H1 (cell line): ENCODE results near the gene TSPAN2. TPM values are rescaled to one million over a fixed set of nuclear protein-coding genes. Genes with fewer than 3 reads are reported as not detected.
A peak's percentile ranks its signal among the peaks of the same experiment; 100 is the strongest.

Experiments used
- CTCF ChIA-PET: fragments of 300-600 bp; sonication (Branson Sonifier 250); formaldehyde crosslinking; loops from one replicate; lab custom pipeline; 2021; ENCODE audit not compliant: partially characterized antibody; lab: Charles Lee
- POLR2A ChIA-PET: fragments of 300-600 bp; sonication (Branson Sonifier 250); formaldehyde crosslinking; loops from one replicate; lab custom pipeline; 2021; ENCODE audit warnings: inconsistent platforms; ENCODE audit not compliant: partially characterized antibody; lab: Charles Lee
- DNase-seq, 2 experiments: peaks; one replicate each; pipeline versions ENCODE4 v3.0.0 to v3.0.0-alpha.2; 2010 to 2022; ENCODE audit warnings: low spot score in 2 of 2, low read depth in 1 of 2, mixed read lengths in 1 of 2
- FAIRE-seq: peaks from 2 replicates; lab custom pipeline; 2011; peaks lifted over from hg19 to GRCh38; lab: Jason Lieb, UNC
- H2AFZ ChIP-seq: 2 replicates; pipeline ENCODE4 v1.8.1; 2012; ENCODE audit warnings: low read length, inconsistent platforms
- H2AK5ac ChIP-seq: 2 replicates; pipeline ENCODE4 v1.6.1; 2013; ENCODE audit warnings: low read depth, low read length
- H2BK120ac ChIP-seq: replicated peaks from 2 replicates; pipeline ENCODE3; 2013; ENCODE audit warnings: low read depth, low read length, inconsistent platforms
- H2BK12ac ChIP-seq: 2 replicates; pipeline ENCODE4 v1.6.1; 2013; ENCODE audit warnings: low read depth, low read length
- H2BK15ac ChIP-seq: 2 replicates; pipeline ENCODE4 v1.6.1; 2013; ENCODE audit warnings: low read length
- H2BK20ac ChIP-seq: 2 replicates; pipeline ENCODE4 v1.6.1; 2013; ENCODE audit warnings: low read length
- H2BK5ac ChIP-seq: 2 replicates; pipeline ENCODE4 v1.6.1; 2013; ENCODE audit warnings: low read depth, low read length
- H3K14ac ChIP-seq: 2 replicates; pipeline ENCODE4 v1.6.1; 2013; ENCODE audit warnings: inconsistent platforms; ENCODE audit not compliant: insufficient read length
- H3K18ac ChIP-seq: 2 replicates; pipeline ENCODE4 v1.6.1; 2013; ENCODE audit warnings: low read length; ENCODE audit errors: extremely low read depth
- H3K23ac ChIP-seq: 2 replicates; pipeline ENCODE4 v1.6.1; 2013; ENCODE audit warnings: inconsistent platforms; ENCODE audit not compliant: insufficient read length
- H3K23me2 ChIP-seq: 2 replicates; pipeline ENCODE4 v1.6.1; 2013; ENCODE audit warnings: low read depth, low read length
- H3K27ac ChIP-seq: 2 replicates; pipeline ENCODE4 v1.6.1; 2011; ENCODE audit warnings: low read depth, low read length, inconsistent platforms
- H3K27me3 ChIP-seq, 4 experiments: replicated peaks in 1 of 4; 1 replicate in 1 of 4; 2 replicates in 3 of 4; pipeline versions ENCODE4 v1.6.1 to v1.8.1; 2011 to 2013; ENCODE audit warnings: low read length in 3 of 4, mild to moderate bottlenecking in 3 of 4, inconsistent platforms in 2 of 4, mixed read lengths in 2 of 4, moderate library complexity in 1 of 4; ENCODE audit not compliant: control insufficient read depth in 3 of 4, insufficient read depth in 3 of 4; ENCODE audit errors: extremely low read depth in 1 of 4
- H3K36me3 ChIP-seq, 4 experiments: 2 replicates each; pipeline versions ENCODE4 v1.6.1 to v1.8.1; 2011 to 2013; ENCODE audit warnings: mild to moderate bottlenecking in 4 of 4, low read length in 3 of 4, moderate library complexity in 2 of 4, control low read depth in 1 of 4, inconsistent platforms in 1 of 4; ENCODE audit not compliant: insufficient read depth in 4 of 4, control insufficient read depth in 2 of 4
- H3K4ac ChIP-seq: replicated peaks from 2 replicates; pipeline ENCODE3; 2013; ENCODE audit warnings: low read length, low read depth, mixed read lengths, inconsistent platforms; ENCODE audit not compliant: insufficient read length
- H3K4me1 ChIP-seq, 4 experiments: replicated peaks in 1 of 4; 1 replicate in 1 of 4; 2 replicates in 3 of 4; pipeline versions ENCODE4 v1.6.1 to v1.8.1; 2011 to 2013; ENCODE audit warnings: low read length in 3 of 4, inconsistent platforms in 2 of 4, mixed read lengths in 1 of 4; ENCODE audit not compliant: insufficient read depth in 4 of 4, control insufficient read depth in 3 of 4
- H3K4me2 ChIP-seq, 2 experiments: 2 replicates each; pipeline versions ENCODE4 v1.6.1 to v1.8.1; 2011 to 2013; ENCODE audit warnings: low read depth in 2 of 2, low read length in 2 of 2, control low read depth in 1 of 2, inconsistent platforms in 1 of 2, mild to moderate bottlenecking in 1 of 2; ENCODE audit not compliant: insufficient read depth in 1 of 2
- H3K4me3 ChIP-seq, 4 experiments: fragments of 200-600, 300-600 bp in 1 of 4; sonication (generic), shearing (Covaris generic), sonication (Bioruptor Twin) in 1 of 4; 2 replicates each; pipeline versions ENCODE4 v1.5.1 to v1.8.1; 2011 to 2016; ENCODE audit warnings: low read length in 4 of 4, low read depth in 3 of 4, control low read depth in 2 of 4, inconsistent platforms in 2 of 4, mild to moderate bottlenecking in 2 of 4, mixed read lengths in 1 of 4, moderate library complexity in 1 of 4; ENCODE audit not compliant: insufficient read depth in 2 of 4; ENCODE audit errors: extremely low read depth in 1 of 4
- H3K56ac ChIP-seq: replicated peaks from 2 replicates; pipeline ENCODE3; 2013; ENCODE audit warnings: low read depth, mild to moderate bottlenecking, mixed read lengths, low read length, inconsistent platforms; ENCODE audit not compliant: insufficient read length
- H3K79me1 ChIP-seq: 2 replicates; pipeline ENCODE4 v1.6.1; 2013; ENCODE audit warnings: low read depth, low read length, control low read depth
- H3K79me2 ChIP-seq, 2 experiments: 2 replicates each; pipeline versions ENCODE4 v1.6.1 to v1.8.1; 2012 to 2013; ENCODE audit warnings: low read length in 2 of 2, mild to moderate bottlenecking in 2 of 2, inconsistent platforms in 1 of 2; ENCODE audit not compliant: insufficient read depth in 2 of 2, control insufficient read depth in 1 of 2
- H3K9ac ChIP-seq, 4 experiments: replicated peaks in 1 of 4; 1 replicate in 1 of 4; 2 replicates in 3 of 4; pipeline versions ENCODE4 v1.6.1 to v1.8.1; 2011 to 2013; ENCODE audit warnings: low read depth in 3 of 4, low read length in 3 of 4, control low read depth in 2 of 4, mild to moderate bottlenecking in 2 of 4, moderate library complexity in 2 of 4, inconsistent platforms in 1 of 4; ENCODE audit errors: extremely low read depth in 1 of 4
- H3K9me3 ChIP-seq, 2 experiments: 2 replicates each; pipeline versions ENCODE4 v1.6.1 to v1.8.1; 2012 to 2013; ENCODE audit warnings: mild to moderate bottlenecking in 2 of 2, moderate library complexity in 2 of 2, control low read depth in 1 of 2, inconsistent platforms in 1 of 2, low read depth in 1 of 2, low read length in 1 of 2, mixed read lengths in 1 of 2; ENCODE audit not compliant: insufficient read depth in 2 of 2
- H4K20me1 ChIP-seq, 2 experiments: replicated peaks in 1 of 2; 2 replicates each; pipeline versions ENCODE3 to v1.8.1; 2011 to 2013; ENCODE audit warnings: inconsistent platforms in 2 of 2, low read length in 2 of 2, mild to moderate bottlenecking in 1 of 2; ENCODE audit not compliant: insufficient read depth in 2 of 2, control insufficient read depth in 1 of 2
- H4K5ac ChIP-seq: 2 replicates; pipeline ENCODE4 v1.6.1; 2013; ENCODE audit warnings: low read length, low read depth, mixed read lengths, inconsistent platforms; ENCODE audit not compliant: insufficient read length
- H4K8ac ChIP-seq: 2 replicates; pipeline ENCODE4 v1.8.0; 2013; ENCODE audit warnings: mild to moderate bottlenecking, moderate library complexity, low read length, inconsistent platforms; ENCODE audit not compliant: insufficient read depth; ENCODE audit errors: extremely low read depth
- H4K91ac ChIP-seq: replicated peaks from 2 replicates; pipeline ENCODE3; 2013; ENCODE audit warnings: low read length, mixed read lengths, inconsistent platforms; ENCODE audit not compliant: insufficient read length
- RAD21 ChIP-seq, 2 experiments: IDR thresholded peaks in 1 of 2; conservative IDR thresholded peaks in 1 of 2; 2 replicates each; pipeline ENCODE4 v1.6.1; 2011; ENCODE audit warnings: low read depth in 2 of 2, low read length in 2 of 2, improper control_type of control experiment in 1 of 2, inconsistent platforms in 1 of 2, mild to moderate bottlenecking in 1 of 2, moderate library complexity in 1 of 2
- RFX5 ChIP-seq: IDR thresholded peaks from 2 replicates; pipeline ENCODE4 v1.6.1; 2011; ENCODE audit warnings: low read depth, low read length, improper control_type of control experiment, borderline replicate concordance
- WGBS, 2 experiments: shearing (Covaris generic) in 1 of 2; methylation state at CpG; one replicate each; pipeline versions ENCODE4 v1.1.6 to v1.1.7; 2013 to 2015; ENCODE audit warnings: low lambda C conversion rate in 2 of 2, mixed read lengths in 2 of 2, inconsistent platforms in 1 of 2, low coverage in 1 of 2, missing lambda C conversion rate in 1 of 2; ENCODE audit not compliant: insufficient replicate concordance in 2 of 2, insufficient coverage in 1 of 2, insufficient read length in 1 of 2; ENCODE audit errors: extremely low coverage in 1 of 2, missing lambda C conversion rate in 1 of 2; 5-methylcytosine and 5-hydroxymethylcytosine counted together
- polyA plus RNA-seq, 7 experiments: library from polyadenylated mRNA; depleted of rRNA in 3 of 7; stranded (reverse) in 5 of 7; unstranded in 2 of 7; fragments of >200 nt in 5 of 7; fragments of 200-250 nt in 2 of 7; gene quantifications; 1 replicate in 5 of 7; 2 replicates in 1 of 7; 4 replicates in 1 of 7; pipeline versions ENCODE4 v1.2.1 to v1.2.3, GENCODE V29; 2011 to 2013; ENCODE audit warnings: missing spikeins in 2 of 7, mixed read lengths in 2 of 7
- total RNA-seq: library from RNA; stranded (reverse); fragmentation: NEBNext Ultra II Directional; extraction: Animal tissue kit (Norgen Biotek cat#: 25700); gene quantifications from 2 replicates; pipeline ENCODE4 v1.2.1, GENCODE V29; 2021
- TF ChIP-seq, protein P1 (sequence below), 3 experiments: IDR thresholded peaks; 1 replicate in 2 of 3; 2 replicates in 1 of 3; pipeline versions ENCODE4 v1.5.1 to v1.6.1; 2011; ENCODE audit warnings: low read length in 3 of 3, mild to moderate bottlenecking in 3 of 3, inconsistent platforms in 2 of 3, low read depth in 1 of 3, moderate library complexity in 1 of 3; ENCODE audit not compliant: insufficient read depth in 1 of 3; ENCODE audit errors: control extremely low read depth in 1 of 3

The TSPAN2 gene
- total and polyA plus RNA-seq, 2 of the 8 experiments (the other 6 are each of a cell fraction or from before 2014, with no cell fraction given): 7.4 to 14.2 TPM

- Histone ChIP-seq H2AFZ (no peak overlapping the region), H3K4me1 (no peaks in the 10 kb centered on the region), H2BK12ac (no peak overlapping the region), H2BK15ac (no peak overlapping the region), H2BK5ac (no peak overlapping the region), H3K79me1 (no peaks in the 10 kb centered on the region), H3K14ac (no peak overlapping the region), H3K27me3 (no peaks in the 10 kb centered on the region), H4K91ac (no peak overlapping the region), H3K27ac (no peak overlapping the region), H3K23ac (no peak overlapping the region), H2BK20ac (no peak overlapping the region), H3K4me3 (no peak overlapping the region), H3K56ac (no peak overlapping the region), H3K18ac (no peak overlapping the region), H4K8ac (no peak overlapping the region), H3K79me2 (no peaks in the 10 kb centered on the region), H3K9me3 (no peaks in the 10 kb centered on the region), H3K23me2 (no peaks in the 10 kb centered on the region), H2AK5ac (no peak overlapping the region), H3K4me2 (no peak overlapping the region), H3K4ac (no peak overlapping the region), H3K9ac (no peak overlapping the region), H4K20me1 (no peaks in the 10 kb centered on the region), H2BK120ac (no peak overlapping the region), H3K36me3 (no peaks in the 10 kb centered on the region), H4K5ac (no peak overlapping the region)
- 93% methylated on average over 2 of the region's 2 CpGs; no CpG with 5 or more reads in 1 of the 2 experiments for WGBS, 2 experiments
- ChIA-PET CTCF (interaction anchor here (0.6 to 13.0 kb wide), 17 partner anchors 9 to 1290 kb away, joined by 3 to 106 read pairs (median 5); no protein-coding TSS in a partner anchor), POLR2A (interaction anchor here (0.7 kb wide), 1 partner anchor 945 kb away, joined by 3 read pairs; no protein-coding TSS in a partner anchor)
- no peak for FAIRE-seq
- TF ChIP-seq RAD21 (IDR thresholded peaks at IDR 0.05 in 1 of 2, conservative IDR thresholded peaks at IDR 0.05 in 1 of 2; ENCODE audit: low read depth in 2 of 2, low read length in 2 of 2) (peak; percentile 26 to 34; a peak in 2 of 4 replicates), RFX5 (no peak)
- TF ChIP-seq, protein P1, sequence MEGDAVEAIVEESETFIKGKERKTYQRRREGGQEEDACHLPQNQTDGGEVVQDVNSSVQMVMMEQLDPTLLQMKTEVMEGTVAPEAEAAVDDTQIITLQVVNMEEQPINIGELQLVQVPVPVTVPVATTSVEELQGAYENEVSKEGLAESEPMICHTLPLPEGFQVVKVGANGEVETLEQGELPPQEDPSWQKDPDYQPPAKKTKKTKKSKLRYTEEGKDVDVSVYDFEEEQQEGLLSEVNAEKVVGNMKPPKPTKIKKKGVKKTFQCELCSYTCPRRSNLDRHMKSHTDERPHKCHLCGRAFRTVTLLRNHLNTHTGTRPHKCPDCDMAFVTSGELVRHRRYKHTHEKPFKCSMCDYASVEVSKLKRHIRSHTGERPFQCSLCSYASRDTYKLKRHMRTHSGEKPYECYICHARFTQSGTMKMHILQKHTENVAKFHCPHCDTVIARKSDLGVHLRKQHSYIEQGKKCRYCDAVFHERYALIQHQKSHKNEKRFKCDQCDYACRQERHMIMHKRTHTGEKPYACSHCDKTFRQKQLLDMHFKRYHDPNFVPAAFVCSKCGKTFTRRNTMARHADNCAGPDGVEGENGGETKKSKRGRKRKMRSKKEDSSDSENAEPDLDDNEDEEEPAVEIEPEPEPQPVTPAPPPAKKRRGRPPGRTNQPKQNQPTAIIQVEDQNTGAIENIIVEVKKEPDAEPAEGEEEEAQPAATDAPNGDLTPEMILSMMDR (IDR thresholded peaks at IDR 0.05; ENCODE audit: control extremely low read depth in 1 of 3, insufficient read depth in 1 of 3, low read depth in 1 of 3, low read length in 3 of 3): peak in 2 of 3 experiments; percentile 22 to 26; a peak in 1 of 4 replicates
- no peak for DNase-seq
Observed at GRCh38 chr1:115040501-115040900, 48.8 kb downstream of the TSPAN2 start.
